ENCODE measurements around the gene METTL26.
A peak's percentile ranks its signal among the peaks of the same experiment; 100 is the strongest.

The METTL26 gene

GRCh38 chr16:674968-675883 lies 39.1 kb upstream of the METTL26 start, which contains the start of gene RHBDL1:
RHBDL1 (plus strand) TSS chr16:675671; CDS start chr16:675791, 120 bp downstream.
- no peak for DNase-seq (ENCODE audit: low spot score)

- no peak for DNase-seq (ENCODE audit: low spot score)
These were observed 38.2 kb upstream of the METTL26 start for GRCh38 chr16:674214-674881.

GRCh38 chr16:673399-673991 lies 37.4 kb upstream of the METTL26 start:
- DNase-seq (ENCODE audit: low spot score): no peak

GRCh38 chr16:672851-673250 lies 36.7 kb upstream of the METTL26 start:
- no peak for DNase-seq (ENCODE audit: low spot score)

- DNase-seq (ENCODE audit: low spot score): no peak
These were observed 36.3 kb upstream of the METTL26 start for GRCh38 chr16:672371-672770.

- no peak for DNase-seq (ENCODE audit: low spot score)
These were observed 35.4 kb upstream of the METTL26 start for GRCh38 chr16:671353-672131.

GRCh38 chr16:670485-671352 lies 34.6 kb upstream of the METTL26 start:
- DNase-seq (ENCODE audit: low spot score): no peak

- DNase-seq (ENCODE audit: low spot score): no peak
These were observed 33.6 kb upstream of the METTL26 start for GRCh38 chr16:669666-670065.

- no peak for DNase-seq (ENCODE audit: low spot score)
These were observed 32.5 kb upstream of the METTL26 start for GRCh38 chr16:668519-669171.

GRCh38 chr16:667780-668518 lies 31.8 kb upstream of the METTL26 start, which contains the start of gene RHOT2:
RHOT2 (plus strand) TSS chr16:668132; CDS start chr16:668200, 68 bp downstream.
- peak; percentile 92 for DNase-seq (ENCODE audit: low spot score)

- no peak for DNase-seq (ENCODE audit: low spot score)
These were observed 31.1 kb upstream of the METTL26 start for GRCh38 chr16:667113-667779.

- no peak for DNase-seq (ENCODE audit: low spot score)
These were observed 30.5 kb upstream of the METTL26 start for GRCh38 chr16:666572-666971.

GRCh38 chr16:662597-662996 lies 26.5 kb upstream of the METTL26 start:
- no peak for DNase-seq (ENCODE audit: low spot score)

- no peak for DNase-seq (ENCODE audit: low spot score)
These were observed 26.0 kb upstream of the METTL26 start for GRCh38 chr16:662095-662494.

GRCh38 chr16:661184-661821 lies 25.2 kb upstream of the METTL26 start:
- DNase-seq (ENCODE audit: low spot score): no peak

- peak; percentile 60 for DNase-seq (ENCODE audit: low spot score)
These were observed 24.5 kb upstream of the METTL26 start for GRCh38 chr16:660459-661183.

- DNase-seq (ENCODE audit: low spot score): no peak
These were observed 24.0 kb upstream of the METTL26 start for GRCh38 chr16:660132-660458.

GRCh38 chr16:659618-660017 lies 23.5 kb upstream of the METTL26 start:
- DNase-seq (ENCODE audit: low spot score): no peak

Measured in CD4-positive, alpha-beta T cell treated with Interleukin-2 at 100 ng/mL for 4 hours (primary cell).